ENCODE measurements around the gene MEF2C. TPM values are rescaled to one million over a fixed set of nuclear protein-coding genes. Genes with fewer than 3 reads are reported as not detected.

MEF2C gene
- total RNA-seq, 1 donor, result 30.0 TPM

GRCh38 chr5:88895681-88896501, 12.9 kb upstream of the MEF2C start:
- H3K9me3 ChIP-seq (ENCODE audit: low read depth, low read length), result no peaks in the 10 kb centered on the region
- no peaks in the 10 kb centered on the region for H3K4me1 ChIP-seq (ENCODE audit: insufficient read depth, low read length)
- H3K27me3 ChIP-seq (ENCODE audit: insufficient read depth, low read length), result no peaks in the 10 kb centered on the region
- H3K4me3 ChIP-seq (ENCODE audit: low read length), result no peak overlapping the region

GRCh38 chr5:88892669-88893068, 9.7 kb upstream of the MEF2C start:
- no peaks in the 10 kb centered on the region for H3K9me3 ChIP-seq (ENCODE audit: low read depth, low read length)
- peaks cover 5% of the 10 kb centered on the region for H3K27me3 ChIP-seq (ENCODE audit: insufficient read depth, low read length)
- peaks cover 15% of the 10 kb centered on the region for H3K4me1 ChIP-seq (ENCODE audit: insufficient read depth, low read length)
- H3K4me3 ChIP-seq (ENCODE audit: low read length), result no peak overlapping the region

GRCh38 chr5:88890070-88890781, 7.2 kb upstream of the MEF2C start:
- Histone ChIP-seq H3K4me1 (ENCODE audit: insufficient read depth, low read length) (peaks cover 20% of the 10 kb centered on the region), H3K9me3 (ENCODE audit: low read depth, low read length) (no peaks in the 10 kb centered on the region), H3K4me3 (ENCODE audit: low read length) (peak overlapping the region; percentile 53), H3K27me3 (ENCODE audit: insufficient read depth, low read length) (peaks cover 5% of the 10 kb centered on the region)

GRCh38 chr5:88889189-88890069, 6.4 kb upstream of the MEF2C start:
- Histone ChIP-seq H3K4me3 (ENCODE audit: low read length) (peak overlapping the region; percentile 53), H3K4me1 (ENCODE audit: insufficient read depth, low read length) (peaks cover 26% of the 10 kb centered on the region), H3K9me3 (ENCODE audit: low read depth, low read length) (no peaks in the 10 kb centered on the region), H3K27me3 (ENCODE audit: insufficient read depth, low read length) (peaks cover 5% of the 10 kb centered on the region)

- H3K27me3 ChIP-seq (ENCODE audit: insufficient read depth, low read length), result peaks cover 5% of the 10 kb centered on the region
- H3K9me3 ChIP-seq (ENCODE audit: low read depth, low read length), result no peaks in the 10 kb centered on the region
- peak overlapping the region; percentile 53 for H3K4me3 ChIP-seq (ENCODE audit: low read length)
- peaks cover 30% of the 10 kb centered on the region for H3K4me1 ChIP-seq (ENCODE audit: insufficient read depth, low read length)
These were observed 5.8 kb upstream of the MEF2C start for GRCh38 chr5:88888848-88889188.

- peaks cover 5% of the 10 kb centered on the region for H3K27me3 ChIP-seq (ENCODE audit: insufficient read depth, low read length)
- peaks cover 30% of the 10 kb centered on the region for H3K4me1 ChIP-seq (ENCODE audit: insufficient read depth, low read length)
- no peak overlapping the region for H3K4me3 ChIP-seq (ENCODE audit: low read length)
- H3K9me3 ChIP-seq (ENCODE audit: low read depth, low read length), result no peaks in the 10 kb centered on the region
These were observed 5.3 kb upstream of the MEF2C start for GRCh38 chr5:88888291-88888690.

- peaks cover 30% of the 10 kb centered on the region for H3K4me1 ChIP-seq (ENCODE audit: insufficient read depth, low read length)
- H3K4me3 ChIP-seq (ENCODE audit: low read length), result no peak overlapping the region
- peaks cover 5% of the 10 kb centered on the region for H3K27me3 ChIP-seq (ENCODE audit: insufficient read depth, low read length)
- H3K9me3 ChIP-seq (ENCODE audit: low read depth, low read length), result no peaks in the 10 kb centered on the region
These were observed 4.4 kb upstream of the MEF2C start for GRCh38 chr5:88887342-88887741.

- Histone ChIP-seq H3K9me3 (ENCODE audit: low read depth, low read length) (no peaks in the 10 kb centered on the region), H3K27me3 (ENCODE audit: insufficient read depth, low read length) (peaks cover 5% of the 10 kb centered on the region), H3K4me1 (ENCODE audit: insufficient read depth, low read length) (peaks cover 30% of the 10 kb centered on the region), H3K4me3 (ENCODE audit: low read length) (no peak overlapping the region)
These were observed 3.9 kb upstream of the MEF2C start for GRCh38 chr5:88886746-88887341.

- Histone ChIP-seq H3K4me1 (ENCODE audit: insufficient read depth, low read length) (peaks cover 30% of the 10 kb centered on the region), H3K9me3 (ENCODE audit: low read depth, low read length) (no peaks in the 10 kb centered on the region), H3K27me3 (ENCODE audit: insufficient read depth, low read length) (peaks cover 5% of the 10 kb centered on the region), H3K4me3 (ENCODE audit: low read length) (no peak overlapping the region)
These were observed 3.3 kb upstream of the MEF2C start for GRCh38 chr5:88886252-88886651.

- Histone ChIP-seq H3K9me3 (ENCODE audit: low read depth, low read length) (no peaks in the 10 kb centered on the region), H3K4me3 (ENCODE audit: low read length) (no peak overlapping the region), H3K4me1 (ENCODE audit: insufficient read depth, low read length) (peaks cover 21% of the 10 kb centered on the region), H3K27me3 (ENCODE audit: insufficient read depth, low read length) (peaks cover under 1% of the 10 kb centered on the region)
These were observed 2.0 kb upstream of the MEF2C start for GRCh38 chr5:88885002-88885401.

GRCh38 chr5:88884608-88884877, 1.6 kb upstream of the MEF2C start:
- Histone ChIP-seq H3K9me3 (ENCODE audit: low read depth, low read length) (no peaks in the 10 kb centered on the region), H3K27me3 (ENCODE audit: insufficient read depth, low read length) (no peaks in the 10 kb centered on the region), H3K4me3 (ENCODE audit: low read length) (peak overlapping the region; percentile 77), H3K4me1 (ENCODE audit: insufficient read depth, low read length) (peaks cover 17% of the 10 kb centered on the region)

GRCh38 chr5:88883836-88884607, 1.0 kb upstream of the MEF2C start:
- Histone ChIP-seq H3K9me3 (ENCODE audit: low read depth, low read length) (no peaks in the 10 kb centered on the region), H3K4me1 (ENCODE audit: insufficient read depth, low read length) (peaks cover 14% of the 10 kb centered on the region), H3K4me3 (ENCODE audit: low read length) (peak overlapping the region; percentile 77), H3K27me3 (ENCODE audit: insufficient read depth, low read length) (no peaks in the 10 kb centered on the region)

GRCh38 chr5:88882276-88883038, 527 bp downstream of the MEF2C start:
- Histone ChIP-seq H3K4me1 (ENCODE audit: insufficient read depth, low read length) (peaks cover 14% of the 10 kb centered on the region), H3K9me3 (ENCODE audit: low read depth, low read length) (no peaks in the 10 kb centered on the region), H3K4me3 (ENCODE audit: low read length) (peak overlapping the region; percentile 77), H3K27me3 (ENCODE audit: insufficient read depth, low read length) (no peaks in the 10 kb centered on the region)

- Histone ChIP-seq H3K9me3 (ENCODE audit: low read depth, low read length) (no peaks in the 10 kb centered on the region), H3K4me3 (ENCODE audit: low read length) (peak overlapping the region; percentile 77), H3K4me1 (ENCODE audit: insufficient read depth, low read length) (peaks cover 13% of the 10 kb centered on the region), H3K27me3 (ENCODE audit: insufficient read depth, low read length) (no peaks in the 10 kb centered on the region)
These were observed 1.4 kb downstream of the MEF2C start for GRCh38 chr5:88881571-88881971.
